K562 (cell line): ENCODE measurements around the gene ZNF302. TPM values are rescaled to one million over a fixed set of nuclear protein-coding genes. Genes with fewer than 3 reads are reported as not detected.

Experiments
- DEAF1 ChIP-seq: fragments of 450-650 bp; formaldehyde crosslinking; IDR thresholded peaks from 2 replicates; pipeline ENCODE4 v1.4.0; 2020; ENCODE audit warnings: mild to moderate bottlenecking, moderate library complexity
- KDM4B ChIP-seq, 2 experiments: fragments of 450-650 bp in 1 of 2; sonication (generic) in 1 of 2; IDR thresholded peaks; 2 replicates each; pipeline ENCODE4 v1.6.1; 2016 to 2017; ENCODE audit warnings: borderline replicate concordance in 2 of 2, antibody characterized with exemption in 1 of 2, low read depth in 1 of 2, mild to moderate bottlenecking in 1 of 2
- MLX ChIP-seq, 2 experiments: fragments of 450-650 bp in 1 of 2; sonication (generic) in 1 of 2; formaldehyde crosslinking; conservative IDR thresholded peaks; 2 replicates each; pipeline versions ENCODE4 v1.4.0 to v1.8.1; 2020 to 2022; ENCODE audit warnings: mild to moderate bottlenecking in 1 of 2, missing genetic modification reagents in 1 of 2
- NR1H2 ChIP-seq: sonication (generic); formaldehyde crosslinking; IDR thresholded peaks from 2 replicates; pipeline ENCODE4 v1.4.0; 2020; ENCODE audit warnings: mild to moderate bottlenecking, missing genetic modification reagents
- RAD51 ChIP-seq: fragments of 450-650 bp; IDR thresholded peaks from 2 replicates; pipeline ENCODE4 v1.7.1; 2016; ENCODE audit warnings: low read depth, mild to moderate bottlenecking, borderline replicate concordance
- SAP30 ChIP-seq: fragments of 200-600 bp; sonication (generic); IDR thresholded peaks from 2 replicates; pipeline ENCODE4 v1.6.1; 2012; ENCODE audit warnings: borderline replicate concordance, low read depth, mild to moderate bottlenecking, moderate library complexity, low read length, control low read depth, inconsistent platforms; ENCODE audit not compliant: insufficient read depth, poor library complexity, severe bottlenecking
- TAF1 ChIP-seq: IDR thresholded peaks from 2 replicates; pipeline ENCODE4 v1.6.1; 2011; ENCODE audit warnings: mild to moderate bottlenecking, low read length, moderate library complexity; ENCODE audit not compliant: insufficient read depth, control insufficient read depth, severe bottlenecking; ENCODE audit errors: extremely low read depth
- TOE1 ChIP-seq, 2 experiments: fragments of 450-650 bp in 1 of 2; sonication (generic) in 1 of 2; formaldehyde crosslinking in 1 of 2; IDR thresholded peaks; 2 replicates each; pipeline versions ENCODE4 v1.7.1 to v1.8.0; 2016 to 2022; ENCODE audit warnings: borderline replicate concordance in 2 of 2, mild to moderate bottlenecking in 2 of 2, antibody characterized with exemption in 1 of 2, inconsistent platforms in 1 of 2, low read depth in 1 of 2, missing genetic modification reagents in 1 of 2, moderate library complexity in 1 of 2
- ZC3H4 ChIP-seq: sonication (generic); formaldehyde crosslinking; IDR thresholded peaks from 2 replicates; pipeline ENCODE4 v1.9.0; 2021; ENCODE audit warnings: missing genetic modification reagents, borderline replicate concordance
- ZMIZ1 ChIP-seq, 2 experiments: fragments of 150-350 bp in 1 of 2; IDR thresholded peaks; 2 replicates each; pipeline ENCODE4 v1.6.1; 2012 to 2016; ENCODE audit warnings: low read depth in 2 of 2, low read length in 2 of 2, mild to moderate bottlenecking in 1 of 2, moderate library complexity in 1 of 2
- ZNF197 ChIP-seq: fragments of 200-800 bp; sonication (Bioruptor generic); IDR thresholded peaks from 2 replicates; pipeline ENCODE4 v1.6.1; 2016; ENCODE audit warnings: low read depth, missing genetic modification characterization, missing compliant biosample characterization
- ZNF263 ChIP-seq: sonication (generic); formaldehyde crosslinking; IDR thresholded peaks from 2 replicates; pipeline ENCODE4 v1.8.0; 2022; ENCODE audit warnings: mild to moderate bottlenecking, missing genetic modification reagents, borderline replicate concordance
- ZNF282 ChIP-seq: sonication (generic); formaldehyde crosslinking; IDR thresholded peaks from 2 replicates; pipeline ENCODE4 v1.8.1; 2023; ENCODE audit warnings: missing genetic modification reagents
- ZNF609 ChIP-seq: sonication (generic); formaldehyde crosslinking; IDR thresholded peaks from 2 replicates; pipeline ENCODE4 v1.8.1; 2023; ENCODE audit warnings: missing genetic modification reagents, mild to moderate bottlenecking, borderline replicate concordance
- polyA plus RNA-seq, 8 experiments: library from polyadenylated mRNA; depleted of rRNA in 4 of 8; stranded (reverse) in 5 of 8; unstranded in 3 of 8; fragments of >200 nt; fragmentation: Nextera tagmentation in 2 of 8; fragmentation: Illumina TruSeq in 1 of 8; extraction: Ambion mirVana in 2 of 8; extraction: Trizol in 1 of 8; gene quantifications; 2 replicates each; pipeline versions ENCODE4 v1.2.1 to v1.2.3, GENCODE V29; 2011 to 2014; ENCODE audit warnings: inconsistent platforms in 1 of 8, missing spikeins in 1 of 8
- total RNA-seq, 7 experiments: library from RNA; depleted of rRNA in 6 of 7; stranded (reverse); fragments of >200 nt in 6 of 7; fragmentation: Illumina TruSeq in 2 of 7; extraction: Trizol in 2 of 7; gene quantifications; 2 replicates each; pipeline versions ENCODE4 v1.2.1 to v1.2.3, GENCODE V29; 2011 to 2021; ENCODE audit warnings: low replicate concordance in 1 of 7

The ZNF302 gene
- total and polyA plus RNA-seq, 9 of the 15 experiments (the other 6 are each of a cell fraction or from before 2014, with no cell fraction given) = 0.08 to 1.0 (median 0.27) TPM; not detected in 1

- TF ChIP-seq DEAF1 (CRISPR knock-in tag) = peak; percentile 26; the same call in 1 of the 2 replicates
- no peak for TF ChIP-seq ZNF263
- no peak for TF ChIP-seq TAF1
- TF ChIP-seq RAD51 = no peak
- no peak for TF ChIP-seq ZNF609 (CRISPR knock-in tag)
- no peak for TF ChIP-seq ZNF282 (CRISPR knock-in tag)
- TF ChIP-seq ZC3H4 (CRISPR knock-in tag) = no peak
- no peak for TF ChIP-seq MLX (CRISPR knock-in tag; conservative IDR thresholded peaks at IDR 0.05)
- no peak for TF ChIP-seq KDM4B (IDR thresholded peaks at IDR 0.05; ENCODE audit: borderline replicate concordance in 2 of 2, low read depth in 1 of 2)
- no peak for TF ChIP-seq NR1H2 (CRISPR knock-in tag)
- TF ChIP-seq ZNF197 (CRISPR knock-in tag) = no peak
- TF ChIP-seq SAP30 = no peak
- no peak for TF ChIP-seq TOE1 (IDR thresholded peaks at IDR 0.05; ENCODE audit: borderline replicate concordance)
- TF ChIP-seq TOE1 (CRISPR knock-in tag; IDR thresholded peaks at IDR 0.05; ENCODE audit: borderline replicate concordance, low read depth) = no peak
- TF ChIP-seq ZMIZ1 (IDR thresholded peaks at IDR 0.05; ENCODE audit: low read depth in 2 of 2, low read length in 2 of 2) = no peak
These were observed 37.9 kb upstream of the ZNF302 start (continued) for GRCh38 chr19:34639491-34640085.
